HepG2 (cell line): ENCODE data around the gene HRH3. TPM values are rescaled to one million over a fixed set of nuclear protein-coding genes. Genes with fewer than 3 reads are reported as not detected.
A peak's percentile ranks its signal among the peaks of the same experiment; 100 is the strongest.

ENCODE experiments used
- E2F1 ChIP-seq: sonication (generic); formaldehyde crosslinking; IDR thresholded peaks from 2 replicates; pipeline ENCODE4 v1.5.0; 2020; ENCODE audit warnings: missing genetic modification reagents
- HNRNPK ChIP-seq: fragments of 200-400 bp; formaldehyde crosslinking; IDR thresholded peaks from 2 replicates; pipeline ENCODE4 v1.6.1; 2018; ENCODE audit warnings: low read length, low read depth, moderate library complexity, mild to moderate bottlenecking; ENCODE audit not compliant: poor library complexity, severe bottlenecking
- ISX ChIP-seq: sonication (generic); formaldehyde crosslinking; conservative IDR thresholded peaks from 2 replicates; pipeline ENCODE4 v1.5.0; 2020; ENCODE audit warnings: missing genetic modification reagents
- MED1 ChIP-seq: sonication (generic); formaldehyde crosslinking; IDR thresholded peaks from 2 replicates; pipeline ENCODE4 v1.4.0; 2020; ENCODE audit warnings: missing genetic modification reagents
- RARG ChIP-seq: sonication (generic); formaldehyde crosslinking; IDR thresholded peaks from 2 replicates; pipeline ENCODE4 v1.4.0; 2020; ENCODE audit warnings: low read depth, mild to moderate bottlenecking, missing genetic modification reagents
- REPIN1 ChIP-seq: sonication (generic); formaldehyde crosslinking; IDR thresholded peaks from 2 replicates; pipeline ENCODE4 v1.8.0; 2022; ENCODE audit warnings: missing genetic modification reagents, low read depth, mild to moderate bottlenecking, borderline replicate concordance
- ZNF224 ChIP-seq: sonication (generic); formaldehyde crosslinking; IDR thresholded peaks from 2 replicates; pipeline ENCODE4 v1.5.0; 2020; ENCODE audit warnings: mild to moderate bottlenecking, missing genetic modification reagents
- ZNF263 ChIP-seq: sonication (generic); formaldehyde crosslinking; IDR thresholded peaks from 2 replicates; pipeline ENCODE4 v1.4.0; 2020; ENCODE audit warnings: missing genetic modification reagents
- ZNF629 ChIP-seq: sonication (generic); formaldehyde crosslinking; conservative IDR thresholded peaks from 2 replicates; pipeline ENCODE4 v1.5.0; 2020; ENCODE audit warnings: missing genetic modification reagents
- polyA plus RNA-seq, 8 experiments: library from polyadenylated mRNA; depleted of rRNA in 3 of 8; stranded (reverse) in 7 of 8; unstranded in 1 of 8; fragments of >200 nt; fragmentation: Illumina TruSeq in 4 of 8; extraction: Trizol in 4 of 8; gene quantifications; 2 replicates each; pipeline versions ENCODE4 v1.2.1 to v1.2.3, GENCODE V29; 2011 to 2016; ENCODE audit warnings: low read depth in 4 of 8, missing spikeins in 1 of 8, mixed read lengths in 1 of 8; ENCODE audit not compliant: insufficient read depth in 1 of 8
- total RNA-seq, 5 experiments: library from RNA; depleted of rRNA; stranded (reverse); fragments of >200 nt; fragmentation: Illumina TruSeq; extraction: Trizol; gene quantifications; 2 replicates each; pipeline ENCODE4 v1.2.3, GENCODE V29; 2016; ENCODE audit warnings: low read depth in 1 of 5
- TF ChIP-seq, protein P1 (sequence below): sonication (generic); formaldehyde crosslinking; IDR thresholded peaks from 2 replicates; pipeline ENCODE4 v1.4.0; 2020; ENCODE audit warnings: missing genetic modification reagents
- TF ChIP-seq, protein P2 (sequence below): IDR thresholded peaks from 2 replicates; pipeline ENCODE4 v1.6.1; 2016; ENCODE audit warnings: control low read depth
- TF ChIP-seq, protein P3 (sequence below): sonication (generic); formaldehyde crosslinking; IDR thresholded peaks from 2 replicates; pipeline ENCODE4 v1.5.0; 2020; ENCODE audit warnings: mild to moderate bottlenecking, missing genetic modification reagents
- TF ChIP-seq, protein P4 (sequence below): sonication (generic); formaldehyde crosslinking; IDR thresholded peaks from 2 replicates; pipeline ENCODE4 v1.9.0; 2022; ENCODE audit warnings: missing genetic modification reagents, mild to moderate bottlenecking, borderline replicate concordance

Gene HRH3
- total and polyA plus RNA-seq, 2 of the 13 experiments (the other 11 are each of a cell fraction or from before 2014, with no cell fraction given), result 0.18 TPM; not detected in 1

DNA sequence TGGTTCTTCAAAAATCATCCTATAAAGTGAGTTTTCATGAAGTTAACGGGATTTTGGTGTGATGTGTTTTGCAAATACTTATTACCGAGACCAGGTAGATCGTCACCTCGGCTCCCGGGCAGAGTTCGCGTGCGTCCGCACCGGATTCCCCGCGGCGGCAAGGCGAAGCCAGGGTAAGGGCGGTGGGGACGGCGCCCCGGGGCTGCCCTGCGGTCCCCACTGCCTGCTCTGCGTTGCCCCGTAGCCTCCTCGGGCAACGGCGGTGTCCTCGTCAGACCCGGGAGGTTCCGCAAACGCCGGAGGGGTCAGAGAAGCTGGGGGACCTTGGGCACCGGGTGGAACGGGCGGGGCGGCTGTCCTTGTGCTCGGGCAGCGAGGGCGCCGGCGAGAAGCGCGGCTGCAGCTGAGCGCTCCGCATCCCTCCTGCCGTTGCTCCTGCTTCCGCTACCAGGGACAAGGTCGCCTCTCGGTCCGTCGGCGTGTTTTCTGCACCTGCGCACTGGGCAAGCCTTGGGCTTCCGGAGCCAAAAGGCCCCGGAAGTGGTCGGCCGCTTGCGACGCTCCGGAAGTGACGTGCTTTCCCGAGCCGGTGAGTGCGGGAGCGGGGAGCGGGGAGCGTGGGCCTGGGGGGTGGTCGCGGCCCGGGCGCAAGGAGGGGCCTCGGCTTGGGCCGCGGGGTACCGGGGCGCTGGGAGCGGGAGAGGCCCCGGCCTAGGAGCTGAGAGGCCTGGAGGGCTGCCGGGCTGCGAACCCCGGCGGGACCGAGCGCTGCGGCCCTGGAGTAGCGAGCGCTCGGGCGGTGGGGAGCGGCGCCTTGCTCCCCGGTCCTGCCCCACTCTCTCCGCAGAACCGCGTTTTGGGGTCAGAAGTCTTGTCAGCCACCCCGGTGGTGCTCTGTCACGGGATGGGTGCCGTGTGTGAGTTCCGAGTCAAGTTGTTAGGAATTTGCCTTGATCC is 37.3 kb downstream of the HRH3 start, which contains the start of gene MTG2 (continued):
- TF ChIP-seq E2F1 (CRISPR knock-in tag), result peak; percentile 85
- peak; percentile 92 for TF ChIP-seq HNRNPK
- peak; percentile 74 for TF ChIP-seq ZNF629 (CRISPR knock-in tag)
- peak; percentile 96; the same call in 1 of the 2 replicates for TF ChIP-seq ZNF224
- peak; percentile 99 for TF ChIP-seq REPIN1
- TF ChIP-seq, protein P1, sequence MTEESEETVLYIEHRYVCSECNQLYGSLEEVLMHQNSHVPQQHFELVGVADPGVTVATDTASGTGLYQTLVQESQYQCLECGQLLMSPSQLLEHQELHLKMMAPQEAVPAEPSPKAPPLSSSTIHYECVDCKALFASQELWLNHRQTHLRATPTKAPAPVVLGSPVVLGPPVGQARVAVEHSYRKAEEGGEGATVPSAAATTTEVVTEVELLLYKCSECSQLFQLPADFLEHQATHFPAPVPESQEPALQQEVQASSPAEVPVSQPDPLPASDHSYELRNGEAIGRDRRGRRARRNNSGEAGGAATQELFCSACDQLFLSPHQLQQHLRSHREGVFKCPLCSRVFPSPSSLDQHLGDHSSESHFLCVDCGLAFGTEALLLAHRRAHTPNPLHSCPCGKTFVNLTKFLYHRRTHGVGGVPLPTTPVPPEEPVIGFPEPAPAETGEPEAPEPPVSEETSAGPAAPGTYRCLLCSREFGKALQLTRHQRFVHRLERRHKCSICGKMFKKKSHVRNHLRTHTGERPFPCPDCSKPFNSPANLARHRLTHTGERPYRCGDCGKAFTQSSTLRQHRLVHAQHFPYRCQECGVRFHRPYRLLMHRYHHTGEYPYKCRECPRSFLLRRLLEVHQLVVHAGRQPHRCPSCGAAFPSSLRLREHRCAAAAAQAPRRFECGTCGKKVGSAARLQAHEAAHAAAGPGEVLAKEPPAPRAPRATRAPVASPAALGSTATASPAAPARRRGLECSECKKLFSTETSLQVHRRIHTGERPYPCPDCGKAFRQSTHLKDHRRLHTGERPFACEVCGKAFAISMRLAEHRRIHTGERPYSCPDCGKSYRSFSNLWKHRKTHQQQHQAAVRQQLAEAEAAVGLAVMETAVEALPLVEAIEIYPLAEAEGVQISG, result peak; percentile 97
- TF ChIP-seq, protein P2, sequence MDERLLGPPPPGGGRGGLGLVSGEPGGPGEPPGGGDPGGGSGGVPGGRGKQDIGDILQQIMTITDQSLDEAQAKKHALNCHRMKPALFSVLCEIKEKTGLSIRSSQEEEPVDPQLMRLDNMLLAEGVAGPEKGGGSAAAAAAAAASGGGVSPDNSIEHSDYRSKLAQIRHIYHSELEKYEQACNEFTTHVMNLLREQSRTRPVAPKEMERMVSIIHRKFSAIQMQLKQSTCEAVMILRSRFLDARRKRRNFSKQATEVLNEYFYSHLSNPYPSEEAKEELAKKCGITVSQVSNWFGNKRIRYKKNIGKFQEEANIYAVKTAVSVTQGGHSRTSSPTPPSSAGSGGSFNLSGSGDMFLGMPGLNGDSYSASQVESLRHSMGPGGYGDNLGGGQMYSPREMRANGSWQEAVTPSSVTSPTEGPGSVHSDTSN (CRISPR knock-in tag), result no peak; the same call in 1 of the 2 replicates
- TF ChIP-seq, protein P3, sequence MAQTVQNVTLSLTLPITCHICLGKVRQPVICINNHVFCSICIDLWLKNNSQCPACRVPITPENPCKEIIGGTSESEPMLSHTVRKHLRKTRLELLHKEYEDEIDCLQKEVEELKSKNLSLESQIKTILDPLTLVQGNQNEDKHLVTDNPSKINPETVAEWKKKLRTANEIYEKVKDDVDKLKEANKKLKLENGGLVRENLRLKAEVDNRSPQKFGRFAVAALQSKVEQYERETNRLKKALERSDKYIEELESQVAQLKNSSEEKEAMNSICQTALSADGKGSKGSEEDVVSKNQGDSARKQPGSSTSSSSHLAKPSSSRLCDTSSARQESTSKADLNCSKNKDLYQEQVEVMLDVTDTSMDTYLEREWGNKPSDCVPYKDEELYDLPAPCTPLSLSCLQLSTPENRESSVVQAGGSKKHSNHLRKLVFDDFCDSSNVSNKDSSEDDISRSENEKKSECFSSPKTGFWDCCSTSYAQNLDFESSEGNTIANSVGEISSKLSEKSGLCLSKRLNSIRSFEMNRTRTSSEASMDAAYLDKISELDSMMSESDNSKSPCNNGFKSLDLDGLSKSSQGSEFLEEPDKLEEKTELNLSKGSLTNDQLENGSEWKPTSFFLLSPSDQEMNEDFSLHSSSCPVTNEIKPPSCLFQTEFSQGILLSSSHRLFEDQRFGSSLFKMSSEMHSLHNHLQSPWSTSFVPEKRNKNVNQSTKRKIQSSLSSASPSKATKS (CRISPR knock-in tag), result no peak
- peak; percentile 98 for TF ChIP-seq ISX (CRISPR knock-in tag)
- TF ChIP-seq, protein P4, sequence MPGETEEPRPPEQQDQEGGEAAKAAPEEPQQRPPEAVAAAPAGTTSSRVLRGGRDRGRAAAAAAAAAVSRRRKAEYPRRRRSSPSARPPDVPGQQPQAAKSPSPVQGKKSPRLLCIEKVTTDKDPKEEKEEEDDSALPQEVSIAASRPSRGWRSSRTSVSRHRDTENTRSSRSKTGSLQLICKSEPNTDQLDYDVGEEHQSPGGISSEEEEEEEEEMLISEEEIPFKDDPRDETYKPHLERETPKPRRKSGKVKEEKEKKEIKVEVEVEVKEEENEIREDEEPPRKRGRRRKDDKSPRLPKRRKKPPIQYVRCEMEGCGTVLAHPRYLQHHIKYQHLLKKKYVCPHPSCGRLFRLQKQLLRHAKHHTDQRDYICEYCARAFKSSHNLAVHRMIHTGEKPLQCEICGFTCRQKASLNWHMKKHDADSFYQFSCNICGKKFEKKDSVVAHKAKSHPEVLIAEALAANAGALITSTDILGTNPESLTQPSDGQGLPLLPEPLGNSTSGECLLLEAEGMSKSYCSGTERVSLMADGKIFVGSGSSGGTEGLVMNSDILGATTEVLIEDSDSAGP (CRISPR knock-in tag), result peak; percentile 98
- peak; percentile 84 for TF ChIP-seq ZNF263 (CRISPR knock-in tag)
- TF ChIP-seq RARG (CRISPR knock-in tag), result peak; percentile 93
- peak; percentile 94 for TF ChIP-seq MED1 (CRISPR knock-in tag)
